PFSK-1 (cell line): Measurements from ENCODE around the gene CDO1.

Source experiments
- POLR2AphosphoS5 ChIP-seq: IDR thresholded peaks from 2 replicates; pipeline ENCODE4 v1.6.1; 2012; ENCODE audit warnings: low read depth, mild to moderate bottlenecking, control low read depth, low read length, moderate library complexity
- TAF1 ChIP-seq: IDR thresholded peaks from 2 replicates; pipeline ENCODE4 v1.6.1; 2012; ENCODE audit warnings: low read length, control low read depth, borderline replicate concordance; ENCODE audit not compliant: insufficient read depth
- TF ChIP-seq, protein P1 (sequence below), 2 experiments: IDR thresholded peaks; 2 replicates each; pipeline versions ENCODE4 v1.6.1 to v1.8.0; 2011 to 2012; ENCODE audit warnings: low read depth in 2 of 2, low read length in 2 of 2, control low read depth in 1 of 2, inconsistent platforms in 1 of 2, mild to moderate bottlenecking in 1 of 2, moderate library complexity in 1 of 2; ENCODE audit not compliant: insufficient read depth in 1 of 2

DNA sequence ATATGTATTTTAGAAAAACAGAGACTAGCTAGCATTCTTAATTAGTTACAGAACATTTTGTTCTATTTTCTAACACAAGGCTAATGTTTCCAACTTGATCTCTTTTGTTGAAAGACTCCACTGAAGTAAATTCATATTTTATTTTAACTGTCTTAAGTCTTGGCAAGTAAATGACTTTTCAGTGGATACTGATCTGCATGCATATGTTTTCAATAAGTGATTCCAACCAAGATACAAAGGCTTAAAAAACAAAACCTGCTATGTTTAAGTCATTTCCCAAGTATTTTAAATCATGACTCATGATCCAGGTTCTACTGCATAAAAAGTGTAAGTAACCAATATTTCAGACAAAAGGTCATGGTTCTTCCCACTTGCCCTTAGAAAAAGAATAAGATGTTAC, 5.7 kb downstream of the CDO1 start:
- no peak for TF ChIP-seq TAF1
- TF ChIP-seq POLR2AphosphoS5: no peak
- TF ChIP-seq, protein P1, sequence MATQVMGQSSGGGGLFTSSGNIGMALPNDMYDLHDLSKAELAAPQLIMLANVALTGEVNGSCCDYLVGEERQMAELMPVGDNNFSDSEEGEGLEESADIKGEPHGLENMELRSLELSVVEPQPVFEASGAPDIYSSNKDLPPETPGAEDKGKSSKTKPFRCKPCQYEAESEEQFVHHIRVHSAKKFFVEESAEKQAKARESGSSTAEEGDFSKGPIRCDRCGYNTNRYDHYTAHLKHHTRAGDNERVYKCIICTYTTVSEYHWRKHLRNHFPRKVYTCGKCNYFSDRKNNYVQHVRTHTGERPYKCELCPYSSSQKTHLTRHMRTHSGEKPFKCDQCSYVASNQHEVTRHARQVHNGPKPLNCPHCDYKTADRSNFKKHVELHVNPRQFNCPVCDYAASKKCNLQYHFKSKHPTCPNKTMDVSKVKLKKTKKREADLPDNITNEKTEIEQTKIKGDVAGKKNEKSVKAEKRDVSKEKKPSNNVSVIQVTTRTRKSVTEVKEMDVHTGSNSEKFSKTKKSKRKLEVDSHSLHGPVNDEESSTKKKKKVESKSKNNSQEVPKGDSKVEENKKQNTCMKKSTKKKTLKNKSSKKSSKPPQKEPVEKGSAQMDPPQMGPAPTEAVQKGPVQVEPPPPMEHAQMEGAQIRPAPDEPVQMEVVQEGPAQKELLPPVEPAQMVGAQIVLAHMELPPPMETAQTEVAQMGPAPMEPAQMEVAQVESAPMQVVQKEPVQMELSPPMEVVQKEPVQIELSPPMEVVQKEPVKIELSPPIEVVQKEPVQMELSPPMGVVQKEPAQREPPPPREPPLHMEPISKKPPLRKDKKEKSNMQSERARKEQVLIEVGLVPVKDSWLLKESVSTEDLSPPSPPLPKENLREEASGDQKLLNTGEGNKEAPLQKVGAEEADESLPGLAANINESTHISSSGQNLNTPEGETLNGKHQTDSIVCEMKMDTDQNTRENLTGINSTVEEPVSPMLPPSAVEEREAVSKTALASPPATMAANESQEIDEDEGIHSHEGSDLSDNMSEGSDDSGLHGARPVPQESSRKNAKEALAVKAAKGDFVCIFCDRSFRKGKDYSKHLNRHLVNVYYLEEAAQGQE (IDR thresholded peaks at IDR 0.05; ENCODE audit: insufficient read depth in 1 of 2, low read depth in 2 of 2, low read length in 2 of 2): no peak
